HepG2 (cell line): ENCODE measurements around the gene AGPAT2. TPM values are rescaled to one million over a fixed set of nuclear protein-coding genes. Genes with fewer than 3 reads are reported as not detected.

ENCODE experiments used
- ATAC-seq: fragments of 200-7000 bp; cut with Tn5 transposase; 3 replicates; pipeline ENCODE4 v1.9.1; 2020; ENCODE audit warnings: mild to moderate bottlenecking, moderate library complexity
- BruUV-seq: library from RNA; stranded (reverse); fragments of 400-500 nt; replicated peaks from 2 replicates; lab custom pipeline; 2021; lab: Mats Ljungman, UMichigan
- CTCF ChIA-PET: fragments of 300-600 bp; formaldehyde crosslinking; extraction: SDS; loops from one replicate; lab custom pipeline; 2021; ENCODE audit warnings: low total read pairs, inconsistent platforms, low intra/inter-chr PET ratio; lab: Yijun Ruan, JAX
- POLR2A ChIA-PET: fragments of 350-600 bp; sonication (Branson Sonifier 250); formaldehyde crosslinking; loops from one replicate; lab custom pipeline; 2020; ENCODE audit warnings: antibody characterized with exemption, inconsistent platforms; lab: Yijun Ruan, JAX
- DNase-seq: peaks from one replicate; pipeline ENCODE4 v3.0.0-alpha.2; 2015; ENCODE audit warnings: low spot score
- FAIRE-seq: peaks from 3 replicates; lab custom pipeline; 2011; peaks lifted over from hg19 to GRCh38; lab: Jason Lieb, UNC
- H2AFZ ChIP-seq: one replicate; pipeline ENCODE4 v1.6.1; 2011; ENCODE audit warnings: low read length, inconsistent platforms
- H3K27ac ChIP-seq: fragments of 300-600 bp; 3 replicates; pipeline ENCODE4 v1.8.0; 2011; ENCODE audit warnings: mixed run types, mild to moderate bottlenecking, mixed read lengths, low read length, inconsistent platforms; ENCODE audit not compliant: insufficient read depth; ENCODE audit errors: extremely low read length
- H3K27me3 ChIP-seq, 2 experiments: fragments of 200-600 bp in 1 of 2; 2 replicates in 1 of 2; 3 replicates in 1 of 2; pipeline versions ENCODE4 v1.6.0 to v1.8.0; 2011; ENCODE audit warnings: low read length in 2 of 2, mild to moderate bottlenecking in 2 of 2, moderate library complexity in 2 of 2, inconsistent platforms in 1 of 2; ENCODE audit not compliant: insufficient read depth in 2 of 2, control insufficient read depth in 1 of 2
- H3K36me3 ChIP-seq, 2 experiments: fragments of 200-600 bp in 1 of 2; replicated peaks in 1 of 2; 2 replicates in 1 of 2; 3 replicates in 1 of 2; pipeline versions ENCODE4 v1.5.1 to v1.8.0; 2011; ENCODE audit warnings: low read length in 2 of 2, inconsistent platforms in 1 of 2; ENCODE audit not compliant: insufficient read depth in 2 of 2, control insufficient read depth in 1 of 2
- H3K4me1 ChIP-seq: 2 replicates; pipeline ENCODE4 v1.5.1; 2012; ENCODE audit warnings: low read length, inconsistent platforms; ENCODE audit not compliant: insufficient read depth
- H3K4me2 ChIP-seq: 2 replicates; pipeline ENCODE4 v1.6.0; 2011; ENCODE audit warnings: low read depth, low read length, inconsistent platforms
- H3K4me3 ChIP-seq, 3 experiments: fragments of 200-600 bp in 1 of 3; sonication (generic), shearing (Covaris generic) in 1 of 3; replicated peaks in 1 of 3; 2 replicates each; pipeline ENCODE4 v1.5.1; 2011 to 2016; ENCODE audit warnings: low read length in 3 of 3, inconsistent platforms in 2 of 3, low read depth in 2 of 3, mild to moderate bottlenecking in 2 of 3, control low read depth in 1 of 3, mixed read lengths in 1 of 3; ENCODE audit not compliant: insufficient read depth in 1 of 3
- H3K79me2 ChIP-seq: one replicate; pipeline ENCODE4 v1.6.1; 2011; ENCODE audit warnings: low read length, inconsistent platforms; ENCODE audit not compliant: insufficient read depth
- H3K9ac ChIP-seq: 2 replicates; pipeline ENCODE4 v1.6.0; 2011; ENCODE audit warnings: mild to moderate bottlenecking, low read depth, low read length, inconsistent platforms; ENCODE audit not compliant: insufficient read depth
- H3K9me3 ChIP-seq: 2 replicates; pipeline ENCODE4 v1.5.1; 2012; ENCODE audit warnings: mild to moderate bottlenecking, low read length
- H4K20me1 ChIP-seq: 2 replicates; pipeline ENCODE4 v1.6.0; 2011; ENCODE audit warnings: inconsistent platforms, mild to moderate bottlenecking, low read length, moderate library complexity; ENCODE audit not compliant: insufficient read depth
- CHD2 ChIP-seq: IDR thresholded peaks from 2 replicates; pipeline ENCODE4 v1.6.1; 2011; ENCODE audit warnings: low read depth, low read length, improper control_type of control experiment
- FOXA1 ChIP-seq, 2 experiments: fragments of 450-650 bp in 1 of 2; sonication (generic) in 1 of 2; formaldehyde crosslinking in 1 of 2; IDR thresholded peaks; 2 replicates each; pipeline versions ENCODE4 v1.4.0 to v1.6.1; 2016 to 2020; ENCODE audit warnings: missing genetic modification reagents in 1 of 2
- POLR2AphosphoS2 ChIP-seq: IDR thresholded peaks from 2 replicates; pipeline ENCODE4 v1.6.1; 2011; ENCODE audit warnings: low read depth, low read length, improper control_type of control experiment
- SKI ChIP-seq: fragments of 450-650 bp; IDR thresholded peaks from one replicate; pipeline ENCODE4 v1.6.1; 2018; ENCODE audit warnings: mild to moderate bottlenecking; ENCODE audit not compliant: partially characterized antibody
- ZBTB7A ChIP-seq: sonication (generic); formaldehyde crosslinking; IDR thresholded peaks from 2 replicates; pipeline ENCODE4 v1.8.0; 2022; ENCODE audit warnings: mild to moderate bottlenecking, missing genetic modification reagents
- ZNF782 ChIP-seq: sonication (generic); formaldehyde crosslinking; IDR thresholded peaks from 2 replicates; pipeline ENCODE4 v1.4.0; 2020; ENCODE audit warnings: missing genetic modification reagents, mild to moderate bottlenecking, borderline replicate concordance
- WGBS: methylation state at CpG from one replicate; pipeline ENCODE4 v1.1.6; 2017; ENCODE audit warnings: low lambda C conversion rate; 5-methylcytosine and 5-hydroxymethylcytosine counted together
- in situ Hi-C: cut with HindIII; loops from 2 replicates; pipeline ENCODE4 v1.10.0; 2017; ENCODE audit warnings: low pct_unique_long_range_greater_than_20kb; ENCODE audit not compliant: extremely low pct_ligation_motif_present
- intact Hi-C: fragments of 100-400 bp; cut with micrococcal nuclease; formaldehyde crosslinking; loops from one replicate; pipeline ENCODE4 v1.10.0; 2022; ENCODE audit not compliant: unreplicated experiment
- polyA plus RNA-seq, 8 experiments: library from polyadenylated mRNA; depleted of rRNA in 3 of 8; stranded (reverse) in 7 of 8; unstranded in 1 of 8; fragments of >200 nt; fragmentation: Illumina TruSeq in 4 of 8; extraction: Trizol in 4 of 8; gene quantifications; 2 replicates each; pipeline versions ENCODE4 v1.2.1 to v1.2.3, GENCODE V29; 2011 to 2016; ENCODE audit warnings: low read depth in 4 of 8, missing spikeins in 1 of 8, mixed read lengths in 1 of 8; ENCODE audit not compliant: insufficient read depth in 1 of 8
- total RNA-seq, 5 experiments: library from RNA; depleted of rRNA; stranded (reverse); fragments of >200 nt; fragmentation: Illumina TruSeq; extraction: Trizol; gene quantifications; 2 replicates each; pipeline ENCODE4 v1.2.3, GENCODE V29; 2016; ENCODE audit warnings: low read depth in 1 of 5
- TF ChIP-seq, protein P1 (sequence below), 2 experiments: sonication (generic) in 1 of 2; formaldehyde crosslinking in 1 of 2; IDR thresholded peaks; 2 replicates each; pipeline versions ENCODE4 v1.4.0 to v1.6.1; 2018 to 2020; ENCODE audit warnings: missing genetic modification reagents in 2 of 2, borderline replicate concordance in 1 of 2, low read depth in 1 of 2, mild to moderate bottlenecking in 1 of 2, missing biosample characterization in 1 of 2
- TF ChIP-seq, protein P2 (sequence below): sonication (generic); formaldehyde crosslinking; IDR thresholded peaks from 2 replicates; pipeline ENCODE4 v1.5.1; 2020; ENCODE audit warnings: mild to moderate bottlenecking, missing genetic modification reagents, borderline replicate concordance

The AGPAT2 gene
- total and polyA plus RNA-seq, 2 of the 13 experiments (the other 11 are each of a cell fraction or from before 2014, with no cell fraction given): 3.9 to 25.8 TPM

DNA sequence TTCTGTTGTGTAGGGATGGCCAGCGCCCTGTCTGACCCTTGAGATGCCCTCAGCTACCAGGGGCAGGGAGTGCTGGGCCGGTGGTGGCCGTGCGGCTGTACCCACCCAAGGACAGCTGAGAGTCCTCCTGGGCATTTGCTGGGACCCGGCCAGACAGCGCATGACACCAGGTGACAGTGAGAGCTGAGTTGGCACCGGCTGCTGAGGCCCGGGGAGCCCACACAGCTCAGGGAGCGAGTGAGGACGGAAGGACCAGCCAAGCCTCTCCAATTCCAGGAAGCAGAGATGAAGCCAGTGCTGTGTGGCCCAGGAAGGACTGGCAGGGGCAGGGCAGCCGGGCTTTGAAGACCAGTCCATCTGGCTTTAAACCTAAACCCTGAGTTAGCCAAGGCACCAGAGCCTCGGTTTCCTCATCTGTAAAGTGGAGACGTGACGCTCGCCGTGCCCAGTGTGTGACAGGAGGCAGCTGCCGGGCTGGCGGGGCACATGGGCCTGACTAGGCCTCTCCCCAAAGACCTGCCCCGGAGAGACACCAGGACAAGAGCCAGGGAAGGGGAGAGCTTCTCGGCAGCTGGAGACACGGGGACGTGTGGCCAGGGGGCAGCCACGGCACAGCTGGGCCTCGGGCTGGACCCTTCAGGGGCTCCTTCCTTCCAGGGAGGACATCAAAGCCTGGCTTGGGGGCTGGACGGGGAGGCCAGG lies 3.0 kb upstream of the AGPAT2 start:
- Histone ChIP-seq H3K4me1 (peaks cover 61% of the 10 kb centered on the region), H3K9ac (no peak overlapping the region), H3K79me2 (no peaks in the 10 kb centered on the region), H3K9me3 (no peaks in the 10 kb centered on the region), H4K20me1 (no peaks in the 10 kb centered on the region), H3K27ac (no peak overlapping the region), H3K36me3 (no peaks in the 10 kb centered on the region), H3K4me3 (no peak overlapping the region), H3K27me3 (peaks cover 19 to 73% of the 10 kb centered on the region in 2 experiments), H3K4me2 (no peak overlapping the region), H2AFZ (no peak overlapping the region)
- WGBS: 75% methylated on average over 4 of the region's 25 CpGs
- FAIRE-seq (no peak), DNase-seq (no peak), ATAC-seq (no peak)
- no TSS peak for BruUV-seq
- TF ChIP-seq FOXA1 (IDR thresholded peaks at IDR 0.05) (no peak), FOXA1 (CRISPR knock-in tag; IDR thresholded peaks at IDR 0.05) (no peak), SKI (no peak), ZBTB7A (no peak), CHD2 (no peak), POLR2AphosphoS2 (no peak), ZNF782 (CRISPR knock-in tag) (no peak)
- TF ChIP-seq, protein P1, sequence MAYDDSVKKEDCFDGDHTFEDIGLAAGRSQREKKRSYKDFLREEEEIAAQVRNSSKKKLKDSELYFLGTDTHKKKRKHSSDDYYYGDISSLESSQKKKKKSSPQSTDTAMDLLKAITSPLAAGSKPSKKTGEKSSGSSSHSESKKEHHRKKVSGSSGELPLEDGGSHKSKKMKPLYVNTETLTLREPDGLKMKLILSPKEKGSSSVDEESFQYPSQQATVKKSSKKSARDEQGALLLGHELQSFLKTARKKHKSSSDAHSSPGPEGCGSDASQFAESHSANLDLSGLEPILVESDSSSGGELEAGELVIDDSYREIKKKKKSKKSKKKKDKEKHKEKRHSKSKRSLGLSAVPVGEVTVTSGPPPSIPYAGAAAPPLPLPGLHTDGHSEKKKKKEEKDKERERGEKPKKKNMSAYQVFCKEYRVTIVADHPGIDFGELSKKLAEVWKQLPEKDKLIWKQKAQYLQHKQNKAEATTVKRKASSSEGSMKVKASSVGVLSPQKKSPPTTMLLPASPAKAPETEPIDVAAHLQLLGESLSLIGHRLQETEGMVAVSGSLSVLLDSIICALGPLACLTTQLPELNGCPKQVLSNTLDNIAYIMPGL (CRISPR knock-in tag; IDR thresholded peaks at IDR 0.05; ENCODE audit: borderline replicate concordance in 1 of 2, low read depth in 1 of 2): no peak
- TF ChIP-seq, protein P2, sequence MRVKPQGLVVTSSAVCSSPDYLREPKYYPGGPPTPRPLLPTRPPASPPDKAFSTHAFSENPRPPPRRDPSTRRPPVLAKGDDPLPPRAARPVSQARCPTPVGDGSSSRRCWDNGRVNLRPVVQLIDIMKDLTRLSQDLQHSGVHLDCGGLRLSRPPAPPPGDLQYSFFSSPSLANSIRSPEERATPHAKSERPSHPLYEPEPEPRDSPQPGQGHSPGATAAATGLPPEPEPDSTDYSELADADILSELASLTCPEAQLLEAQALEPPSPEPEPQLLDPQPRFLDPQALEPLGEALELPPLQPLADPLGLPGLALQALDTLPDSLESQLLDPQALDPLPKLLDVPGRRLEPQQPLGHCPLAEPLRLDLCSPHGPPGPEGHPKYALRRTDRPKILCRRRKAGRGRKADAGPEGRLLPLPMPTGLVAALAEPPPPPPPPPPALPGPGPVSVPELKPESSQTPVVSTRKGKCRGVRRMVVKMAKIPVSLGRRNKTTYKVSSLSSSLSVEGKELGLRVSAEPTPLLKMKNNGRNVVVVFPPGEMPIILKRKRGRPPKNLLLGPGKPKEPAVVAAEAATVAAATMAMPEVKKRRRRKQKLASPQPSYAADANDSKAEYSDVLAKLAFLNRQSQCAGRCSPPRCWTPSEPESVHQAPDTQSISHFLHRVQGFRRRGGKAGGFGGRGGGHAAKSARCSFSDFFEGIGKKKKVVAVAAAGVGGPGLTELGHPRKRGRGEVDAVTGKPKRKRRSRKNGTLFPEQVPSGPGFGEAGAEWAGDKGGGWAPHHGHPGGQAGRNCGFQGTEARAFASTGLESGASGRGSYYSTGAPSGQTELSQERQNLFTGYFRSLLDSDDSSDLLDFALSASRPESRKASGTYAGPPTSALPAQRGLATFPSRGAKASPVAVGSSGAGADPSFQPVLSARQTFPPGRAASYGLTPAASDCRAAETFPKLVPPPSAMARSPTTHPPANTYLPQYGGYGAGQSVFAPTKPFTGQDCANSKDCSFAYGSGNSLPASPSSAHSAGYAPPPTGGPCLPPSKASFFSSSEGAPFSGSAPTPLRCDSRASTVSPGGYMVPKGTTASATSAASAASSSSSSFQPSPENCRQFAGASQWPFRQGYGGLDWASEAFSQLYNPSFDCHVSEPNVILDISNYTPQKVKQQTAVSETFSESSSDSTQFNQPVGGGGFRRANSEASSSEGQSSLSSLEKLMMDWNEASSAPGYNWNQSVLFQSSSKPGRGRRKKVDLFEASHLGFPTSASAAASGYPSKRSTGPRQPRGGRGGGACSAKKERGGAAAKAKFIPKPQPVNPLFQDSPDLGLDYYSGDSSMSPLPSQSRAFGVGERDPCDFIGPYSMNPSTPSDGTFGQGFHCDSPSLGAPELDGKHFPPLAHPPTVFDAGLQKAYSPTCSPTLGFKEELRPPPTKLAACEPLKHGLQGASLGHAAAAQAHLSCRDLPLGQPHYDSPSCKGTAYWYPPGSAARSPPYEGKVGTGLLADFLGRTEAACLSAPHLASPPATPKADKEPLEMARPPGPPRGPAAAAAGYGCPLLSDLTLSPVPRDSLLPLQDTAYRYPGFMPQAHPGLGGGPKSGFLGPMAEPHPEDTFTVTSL (CRISPR knock-in tag): no peak
- ChIA-PET CTCF (no interaction called here), POLR2A (interaction anchor here (0.6 kb wide), 1 partner anchor 46 kb away, joined by 3 read pairs; no protein-coding TSS in a partner anchor)
- in situ Hi-C loops (no loop called here), intact Hi-C loops (loop anchor here (5.0 kb wide), 1 partner anchor 43 kb away; no protein-coding TSS in a partner anchor)
